ENCODE measurements around the gene ABCA5.

DNA sequence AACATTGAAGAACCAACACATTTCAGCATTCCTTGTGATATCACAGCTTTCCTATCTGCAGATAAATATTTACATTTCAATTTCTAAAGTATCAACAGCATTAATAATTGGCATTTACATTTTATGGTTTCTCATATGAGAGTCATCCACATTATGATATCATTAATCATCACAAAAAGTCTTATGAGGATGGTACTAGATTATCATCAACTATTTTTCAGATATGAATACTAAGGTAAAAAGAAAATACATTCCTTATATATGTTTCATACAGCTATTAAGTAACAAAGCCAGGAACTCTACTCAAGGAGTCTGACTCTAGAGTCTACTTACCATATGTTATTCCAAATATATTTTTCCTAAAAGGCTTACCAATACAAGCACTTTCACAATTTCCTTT, 40.7 kb downstream of the ABCA5 start:
- no peak for TF ChIP-seq EP300 (IDR thresholded peaks at IDR 0.05)
- TF ChIP-seq, protein P1, sequence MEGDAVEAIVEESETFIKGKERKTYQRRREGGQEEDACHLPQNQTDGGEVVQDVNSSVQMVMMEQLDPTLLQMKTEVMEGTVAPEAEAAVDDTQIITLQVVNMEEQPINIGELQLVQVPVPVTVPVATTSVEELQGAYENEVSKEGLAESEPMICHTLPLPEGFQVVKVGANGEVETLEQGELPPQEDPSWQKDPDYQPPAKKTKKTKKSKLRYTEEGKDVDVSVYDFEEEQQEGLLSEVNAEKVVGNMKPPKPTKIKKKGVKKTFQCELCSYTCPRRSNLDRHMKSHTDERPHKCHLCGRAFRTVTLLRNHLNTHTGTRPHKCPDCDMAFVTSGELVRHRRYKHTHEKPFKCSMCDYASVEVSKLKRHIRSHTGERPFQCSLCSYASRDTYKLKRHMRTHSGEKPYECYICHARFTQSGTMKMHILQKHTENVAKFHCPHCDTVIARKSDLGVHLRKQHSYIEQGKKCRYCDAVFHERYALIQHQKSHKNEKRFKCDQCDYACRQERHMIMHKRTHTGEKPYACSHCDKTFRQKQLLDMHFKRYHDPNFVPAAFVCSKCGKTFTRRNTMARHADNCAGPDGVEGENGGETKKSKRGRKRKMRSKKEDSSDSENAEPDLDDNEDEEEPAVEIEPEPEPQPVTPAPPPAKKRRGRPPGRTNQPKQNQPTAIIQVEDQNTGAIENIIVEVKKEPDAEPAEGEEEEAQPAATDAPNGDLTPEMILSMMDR (IDR thresholded peaks at IDR 0.05): no peak
- TF ChIP-seq POLR2AphosphoS5 (IDR thresholded peaks at IDR 0.05): no peak
- no peak for TF ChIP-seq POLR2A (IDR thresholded peaks at IDR 0.05; ENCODE audit: low read depth)

Data from esophagus muscularis mucosa (tissue), 4 donors.